ENCODE results near the gene SATB2. TPM values are rescaled to one million over a fixed set of nuclear protein-coding genes. Genes with fewer than 3 reads are reported as not detected.

SATB2 gene
- total RNA-seq, 1 experiment from 2014 or later = 11.2 TPM

DNA sequence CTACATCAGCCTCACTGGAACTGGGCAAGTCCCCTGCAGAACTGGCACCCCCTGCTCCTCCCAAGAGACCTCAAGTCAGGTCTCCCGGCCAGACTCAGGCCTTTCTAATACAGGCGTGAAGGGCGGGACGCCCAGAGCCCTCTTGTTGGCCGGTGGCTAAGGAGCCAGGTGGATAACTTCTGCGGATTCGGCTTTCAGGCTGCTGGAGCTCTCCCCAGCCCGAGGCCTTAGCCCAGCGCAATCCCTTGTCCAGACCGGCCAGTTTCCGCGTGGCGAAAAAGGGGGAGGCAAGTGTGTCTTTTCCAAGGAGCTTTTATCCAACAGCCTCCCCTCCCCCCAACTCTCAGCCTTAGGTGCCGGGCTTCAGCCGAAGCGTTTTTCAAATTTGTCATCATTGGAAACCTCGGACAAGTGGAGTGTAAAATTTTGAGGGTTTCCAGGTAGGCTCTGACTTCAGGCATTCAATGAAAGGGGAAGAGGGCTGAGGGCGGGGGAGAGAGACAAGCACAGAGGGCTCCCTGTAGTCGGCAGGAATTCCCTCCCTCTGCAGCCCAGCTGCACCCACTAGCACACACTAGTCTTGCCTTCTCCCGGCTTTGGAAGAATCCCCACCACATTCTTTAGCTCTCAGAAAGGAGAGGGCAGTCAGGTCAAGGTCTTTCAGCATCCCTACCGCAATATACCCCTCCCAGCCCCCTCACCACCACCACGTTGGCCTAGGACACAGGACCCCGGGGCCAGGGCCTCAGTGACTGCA lies 9.5 kb upstream of the SATB2 start:
- CTCF ChIA-PET = no interaction called here
- intact Hi-C loops (cut with micrococcal nuclease; ENCODE audit: unreplicated experiment) = no loop called here
- H3K4me3 Mint-ChIP-seq (ENCODE audit: low read depth, unreplicated experiment) = no peak overlapping the region

DNA sequence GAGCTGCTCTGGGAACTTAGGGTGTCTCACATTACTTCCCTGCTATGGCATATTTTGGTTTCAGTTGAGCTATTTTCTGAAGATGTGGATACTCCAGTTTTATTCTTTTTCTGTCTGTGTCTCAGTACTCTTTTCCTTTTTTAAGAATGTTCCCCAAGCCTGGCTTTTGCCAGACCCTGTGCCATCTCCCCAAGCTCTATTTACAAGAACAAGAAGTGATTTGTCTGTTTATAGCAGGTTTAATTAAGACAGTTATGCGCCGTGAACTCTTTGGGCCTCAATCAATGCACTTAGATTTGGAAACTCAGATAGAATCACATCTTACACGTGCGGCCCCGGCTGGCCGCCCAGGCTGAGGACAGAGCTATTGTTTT lies 8.9 kb upstream of the SATB2 start:
- no TSS peak for BruUV-seq (replicated peaks)
- H3K9me3 Mint-ChIP-seq (ENCODE audit: low read depth, unreplicated experiment) = no peaks in the 10 kb centered on the region
- H3K27ac Mint-ChIP-seq (ENCODE audit: unreplicated experiment) = no peak overlapping the region
- peaks cover 13% of the 10 kb centered on the region for H3K36me3 Mint-ChIP-seq (ENCODE audit: insufficient read depth, unreplicated experiment)
- H3K27me3 Mint-ChIP-seq (ENCODE audit: unreplicated experiment) = peaks cover 30% of the 10 kb centered on the region
- DNase-seq = no peak
- H3K4me3 Mint-ChIP-seq (ENCODE audit: low read depth, unreplicated experiment) = no peak overlapping the region
- TF ChIP-seq, protein P1, sequence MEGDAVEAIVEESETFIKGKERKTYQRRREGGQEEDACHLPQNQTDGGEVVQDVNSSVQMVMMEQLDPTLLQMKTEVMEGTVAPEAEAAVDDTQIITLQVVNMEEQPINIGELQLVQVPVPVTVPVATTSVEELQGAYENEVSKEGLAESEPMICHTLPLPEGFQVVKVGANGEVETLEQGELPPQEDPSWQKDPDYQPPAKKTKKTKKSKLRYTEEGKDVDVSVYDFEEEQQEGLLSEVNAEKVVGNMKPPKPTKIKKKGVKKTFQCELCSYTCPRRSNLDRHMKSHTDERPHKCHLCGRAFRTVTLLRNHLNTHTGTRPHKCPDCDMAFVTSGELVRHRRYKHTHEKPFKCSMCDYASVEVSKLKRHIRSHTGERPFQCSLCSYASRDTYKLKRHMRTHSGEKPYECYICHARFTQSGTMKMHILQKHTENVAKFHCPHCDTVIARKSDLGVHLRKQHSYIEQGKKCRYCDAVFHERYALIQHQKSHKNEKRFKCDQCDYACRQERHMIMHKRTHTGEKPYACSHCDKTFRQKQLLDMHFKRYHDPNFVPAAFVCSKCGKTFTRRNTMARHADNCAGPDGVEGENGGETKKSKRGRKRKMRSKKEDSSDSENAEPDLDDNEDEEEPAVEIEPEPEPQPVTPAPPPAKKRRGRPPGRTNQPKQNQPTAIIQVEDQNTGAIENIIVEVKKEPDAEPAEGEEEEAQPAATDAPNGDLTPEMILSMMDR (IDR thresholded peaks at IDR 0.05; ENCODE audit: unreplicated experiment) = no peak
- intact Hi-C loops (cut with micrococcal nuclease; ENCODE audit: unreplicated experiment) = no loop called here
- CTCF ChIA-PET = no interaction called here
- H3K4me1 Mint-ChIP-seq (ENCODE audit: low read depth, unreplicated experiment) = no peaks in the 10 kb centered on the region

More for the DNA sequence above, 9.5 kb upstream of the SATB2 start:
- H3K27me3 Mint-ChIP-seq (ENCODE audit: unreplicated experiment) = peaks cover 30% of the 10 kb centered on the region
- no peak for DNase-seq
- H3K27ac Mint-ChIP-seq (ENCODE audit: unreplicated experiment) = no peak overlapping the region
- H3K4me1 Mint-ChIP-seq (ENCODE audit: low read depth, unreplicated experiment) = no peaks in the 10 kb centered on the region
- TF ChIP-seq, protein P1 (IDR thresholded peaks at IDR 0.05; ENCODE audit: unreplicated experiment) = no peak
- no peaks in the 10 kb centered on the region for H3K9me3 Mint-ChIP-seq (ENCODE audit: low read depth, unreplicated experiment)
- peaks cover 13% of the 10 kb centered on the region for H3K36me3 Mint-ChIP-seq (ENCODE audit: insufficient read depth, unreplicated experiment)
- BruUV-seq (replicated peaks) = no TSS peak

DNA sequence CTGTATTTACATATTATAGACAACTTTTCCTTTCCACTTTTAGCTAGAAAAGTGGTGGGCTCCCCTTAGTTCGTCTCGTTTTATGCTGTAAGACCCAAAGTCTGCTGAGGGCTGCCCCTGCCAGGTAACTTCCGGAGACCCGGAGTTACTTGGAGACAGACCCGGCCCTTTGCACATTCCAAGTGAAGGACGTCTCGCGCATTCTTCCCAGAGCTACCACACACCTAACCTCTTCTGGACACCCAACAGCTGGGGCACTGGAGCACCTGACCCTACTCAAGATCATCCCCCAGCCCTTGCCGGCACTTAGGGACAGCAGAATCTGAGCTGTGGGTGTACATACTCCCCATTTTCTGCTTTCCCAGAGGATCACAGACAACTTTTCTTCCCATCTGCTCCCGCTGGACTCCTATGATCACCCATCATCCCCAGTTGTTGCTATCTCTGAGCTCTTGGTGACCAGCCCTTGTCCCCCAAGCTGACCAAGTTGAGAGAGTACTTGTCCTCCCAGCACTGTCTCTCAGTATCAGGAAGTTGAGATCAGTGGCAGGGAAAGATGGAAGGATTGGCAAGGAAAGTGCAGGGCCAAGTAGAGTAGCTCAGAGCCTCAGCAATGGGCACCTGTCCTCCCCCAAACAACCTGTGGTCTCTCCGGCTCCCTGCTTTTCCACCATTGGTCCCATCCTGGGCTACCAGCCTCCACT lies 8.4 kb upstream of the SATB2 start:
- H3K4me3 Mint-ChIP-seq (ENCODE audit: low read depth, unreplicated experiment) = no peak overlapping the region
- H3K27ac Mint-ChIP-seq (ENCODE audit: unreplicated experiment) = no peak overlapping the region
- H3K27me3 Mint-ChIP-seq (ENCODE audit: unreplicated experiment) = peaks cover 30% of the 10 kb centered on the region
- no peaks in the 10 kb centered on the region for H3K4me1 Mint-ChIP-seq (ENCODE audit: low read depth, unreplicated experiment)
- no peaks in the 10 kb centered on the region for H3K9me3 Mint-ChIP-seq (ENCODE audit: low read depth, unreplicated experiment)
- H3K36me3 Mint-ChIP-seq (ENCODE audit: insufficient read depth, unreplicated experiment) = peaks cover 13% of the 10 kb centered on the region
- TF ChIP-seq, protein P1 (IDR thresholded peaks at IDR 0.05; ENCODE audit: unreplicated experiment) = no peak
- intact Hi-C loops (cut with micrococcal nuclease; ENCODE audit: unreplicated experiment) = no loop called here
- BruUV-seq (replicated peaks) = no TSS peak
- DNase-seq = no peak
- CTCF ChIA-PET = no interaction called here

DNA sequence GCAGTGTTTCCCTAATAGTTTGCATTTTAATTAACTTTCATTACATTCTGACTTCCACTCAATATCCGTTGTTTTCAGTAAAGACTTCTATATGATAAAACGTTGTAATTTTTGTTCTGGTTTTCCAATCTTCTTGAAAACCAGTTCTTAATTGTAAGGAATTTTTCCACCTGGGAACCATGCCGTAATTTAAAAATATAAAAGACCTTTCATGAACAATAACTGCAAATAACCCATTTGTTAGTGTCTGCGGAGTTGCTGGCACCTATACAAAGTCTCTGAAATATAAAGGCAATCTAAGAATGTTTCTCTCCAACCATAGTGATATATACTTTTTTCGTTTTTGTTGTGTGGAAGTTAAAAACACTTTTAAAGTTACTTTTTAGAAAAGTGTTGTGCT lies 7.7 kb upstream of the SATB2 start:
- peaks cover 15% of the 10 kb centered on the region for H3K36me3 Mint-ChIP-seq (ENCODE audit: insufficient read depth, unreplicated experiment)
- no peak for DNase-seq
- CTCF ChIA-PET = no interaction called here

More for the DNA sequence above, 7.7 kb upstream of the SATB2 start:
- intact Hi-C loops (cut with micrococcal nuclease; ENCODE audit: unreplicated experiment) = no loop called here
- H3K9me3 Mint-ChIP-seq (ENCODE audit: low read depth, unreplicated experiment) = no peaks in the 10 kb centered on the region
- BruUV-seq (replicated peaks) = no TSS peak
- H3K4me3 Mint-ChIP-seq (ENCODE audit: low read depth, unreplicated experiment) = no peak overlapping the region
- no peak overlapping the region for H3K27ac Mint-ChIP-seq (ENCODE audit: unreplicated experiment)
- TF ChIP-seq, protein P1 (IDR thresholded peaks at IDR 0.05; ENCODE audit: unreplicated experiment) = no peak
- peaks cover 30% of the 10 kb centered on the region for H3K27me3 Mint-ChIP-seq (ENCODE audit: unreplicated experiment)
- H3K4me1 Mint-ChIP-seq (ENCODE audit: low read depth, unreplicated experiment) = no peaks in the 10 kb centered on the region

Measured in Calu3 (cell line).